Endothelial cell (in vitro differentiated cells): ENCODE measurements around the gene PHTF2. TPM values are rescaled to one million over a fixed set of nuclear protein-coding genes. Genes with fewer than 3 reads are reported as not detected.

Source experiments
- DNase-seq: peaks from one replicate; pipeline ENCODE4 v3.0.0; 2021; ENCODE audit warnings: low spot score
- H3K27ac Mint-ChIP-seq: one replicate; pipeline ENCODE4 v1.8.0; 2021; ENCODE audit warnings: mixed read lengths, inconsistent platforms; ENCODE audit not compliant: unreplicated experiment
- H3K27me3 Mint-ChIP-seq: one replicate; pipeline ENCODE4 v1.8.0; 2021; ENCODE audit warnings: mild to moderate bottlenecking, moderate library complexity, mixed read lengths, inconsistent platforms; ENCODE audit not compliant: unreplicated experiment
- H3K36me3 Mint-ChIP-seq: one replicate; pipeline ENCODE4 v1.8.0; 2021; ENCODE audit warnings: mild to moderate bottlenecking, low read depth, mixed read lengths, inconsistent platforms; ENCODE audit not compliant: unreplicated experiment
- H3K4me1 Mint-ChIP-seq: one replicate; pipeline ENCODE4 v1.8.0; 2021; ENCODE audit warnings: mild to moderate bottlenecking, mixed read lengths, inconsistent platforms; ENCODE audit not compliant: unreplicated experiment
- H3K4me3 Mint-ChIP-seq: one replicate; pipeline ENCODE4 v1.8.0; 2021; ENCODE audit warnings: mild to moderate bottlenecking, mixed read lengths, inconsistent platforms; ENCODE audit not compliant: unreplicated experiment
- H3K9me3 Mint-ChIP-seq: one replicate; pipeline ENCODE4 v1.8.0; 2021; ENCODE audit warnings: mixed read lengths, inconsistent platforms; ENCODE audit not compliant: unreplicated experiment
- CTCF ChIP-seq: fragments of 200-600 bp; sonication (generic); IDR thresholded peaks from one replicate; pipeline ENCODE4 v1.5.0; 2021; ENCODE audit warnings: antibody characterized with exemption; ENCODE audit not compliant: unreplicated experiment
- total RNA-seq: library from RNA; stranded (reverse); fragmentation: NEBNext Ultra II Directional; extraction: Animal tissue kit (Norgen Biotek cat#: 25700); gene quantifications from one replicate; pipeline ENCODE4 v1.2.1, GENCODE V29; 2021; ENCODE audit not compliant: unreplicated experiment

The PHTF2 gene
- total RNA-seq, 1 donor from 2014 or later: 10.3 TPM

GRCh38 chr7:77930496-77930895, 131.9 kb downstream of the PHTF2 start:
- no peak for TF ChIP-seq CTCF
- H3K4me3 Mint-ChIP-seq: no peak overlapping the region

DNA sequence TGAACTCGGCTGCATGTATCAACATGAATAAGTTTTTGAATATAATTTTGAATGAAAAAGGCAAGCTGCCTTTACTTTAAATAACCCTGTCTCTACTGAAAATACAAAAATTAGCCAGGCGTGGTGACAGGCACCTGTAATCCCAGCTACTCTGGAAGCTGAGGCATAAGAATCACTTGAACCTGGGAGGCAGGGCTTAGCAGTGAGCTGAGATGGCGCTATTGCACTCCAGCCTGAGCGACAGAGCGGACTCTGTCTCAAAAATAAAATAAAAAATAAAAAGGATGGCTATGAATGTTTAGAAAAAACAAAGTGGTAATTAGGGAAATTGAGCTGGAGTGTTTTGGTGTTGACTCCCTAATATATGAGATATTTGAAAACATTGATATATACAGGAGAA, 133.3 kb downstream of the PHTF2 start:
- no peak overlapping the region for H3K4me3 Mint-ChIP-seq
- no peak for TF ChIP-seq CTCF
- peaks cover 1% of the 10 kb centered on the region for H3K27me3 Mint-ChIP-seq
- H3K9me3 Mint-ChIP-seq: no peaks in the 10 kb centered on the region
- no peak for DNase-seq
- H3K27ac Mint-ChIP-seq: peak overlapping the region; percentile 10
- H3K36me3 Mint-ChIP-seq: no peaks in the 10 kb centered on the region
- peaks cover 11% of the 10 kb centered on the region for H3K4me1 Mint-ChIP-seq

More at GRCh38 chr7:77930496-77930895, 131.9 kb downstream of the PHTF2 start:
- no peaks in the 10 kb centered on the region for H3K9me3 Mint-ChIP-seq
- H3K36me3 Mint-ChIP-seq: no peaks in the 10 kb centered on the region
- no peak for DNase-seq
- H3K27ac Mint-ChIP-seq: no peak overlapping the region
- peaks cover 8% of the 10 kb centered on the region for H3K4me1 Mint-ChIP-seq
- peaks cover 1% of the 10 kb centered on the region for H3K27me3 Mint-ChIP-seq

DNA sequence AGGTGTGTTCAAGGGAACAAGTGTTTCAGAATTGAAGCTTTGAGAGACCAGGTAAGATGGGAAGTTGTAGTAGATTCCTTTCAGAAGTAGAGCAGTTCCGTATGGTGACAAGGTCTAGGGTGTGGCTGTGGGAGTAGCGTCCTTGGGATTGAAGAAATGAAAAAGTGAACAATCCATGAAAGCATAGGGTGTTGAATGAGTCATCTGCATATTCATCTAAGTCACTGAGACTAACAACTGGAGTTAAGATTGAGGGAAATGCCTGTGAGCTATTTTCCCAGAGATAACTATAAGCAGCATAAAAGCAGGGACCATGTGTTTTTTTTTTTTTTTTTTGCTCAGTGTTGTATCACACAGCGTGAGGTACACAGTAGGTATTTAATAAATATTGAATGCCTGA, 134.8 kb downstream of the PHTF2 start:
- TF ChIP-seq CTCF: no peak
- H3K27ac Mint-ChIP-seq: no peak overlapping the region
- DNase-seq: no peak
- no peaks in the 10 kb centered on the region for H3K36me3 Mint-ChIP-seq
- no peak overlapping the region for H3K4me3 Mint-ChIP-seq
- H3K9me3 Mint-ChIP-seq: no peaks in the 10 kb centered on the region
- H3K4me1 Mint-ChIP-seq: peaks cover 11% of the 10 kb centered on the region
- peaks cover 1% of the 10 kb centered on the region for H3K27me3 Mint-ChIP-seq

DNA sequence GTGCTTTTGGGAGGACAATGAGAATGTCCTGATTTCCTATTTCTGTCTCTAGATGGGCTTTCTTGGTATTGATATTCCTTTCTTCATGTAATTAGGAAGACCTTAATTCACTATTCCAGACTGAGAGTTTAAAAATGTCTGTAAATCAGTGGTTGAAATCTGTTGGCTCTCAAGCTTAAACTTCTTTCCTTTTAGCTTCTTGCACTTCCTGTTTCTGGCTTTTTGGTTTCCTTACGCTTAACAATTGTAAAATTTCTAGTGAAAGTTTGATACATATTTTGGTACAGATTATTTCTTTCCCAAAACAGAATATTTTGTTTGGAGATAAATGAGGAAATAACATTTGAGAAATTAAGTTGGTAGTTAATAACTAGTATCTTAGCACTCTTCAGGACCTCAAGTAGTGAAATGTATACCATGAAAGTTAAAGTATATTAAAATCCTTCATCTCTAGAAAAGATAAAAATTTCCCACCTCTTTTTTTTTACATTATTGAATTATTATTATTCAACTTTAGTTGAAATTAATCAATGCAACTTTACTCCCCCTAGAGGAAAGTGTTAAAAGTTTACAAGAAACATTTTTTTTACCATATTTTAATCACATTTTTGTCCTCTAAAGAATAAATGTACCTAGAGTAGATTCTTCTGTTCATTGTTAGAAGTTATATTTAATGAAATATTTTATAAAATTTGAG, 137.2 kb downstream of the PHTF2 start:
- DNase-seq: no peak
- H3K27ac Mint-ChIP-seq: peak overlapping the region; percentile 76

More for the DNA sequence above, 137.2 kb downstream of the PHTF2 start:
- H3K9me3 Mint-ChIP-seq: no peaks in the 10 kb centered on the region
- H3K4me1 Mint-ChIP-seq: peaks cover 11% of the 10 kb centered on the region
- peak; percentile 69 for TF ChIP-seq CTCF
- H3K4me3 Mint-ChIP-seq: no peak overlapping the region
- H3K36me3 Mint-ChIP-seq: no peaks in the 10 kb centered on the region
- H3K27me3 Mint-ChIP-seq: peaks cover 1% of the 10 kb centered on the region
